K562 (cell line): Measurements from ENCODE around the gene TRPV6. TPM values are rescaled to one million over a fixed set of nuclear protein-coding genes. Genes with fewer than 3 reads are reported as not detected.

Source experiments
- ATAC-seq: fragments of 200-7000 bp; cut with Tn5 transposase; 3 replicates; pipeline ENCODE4 v1.9.1; 2020; ENCODE audit warnings: moderate library complexity
- BruUV-seq: library from RNA; stranded (reverse); fragments of 400-500 nt; replicated peaks from 2 replicates; lab custom pipeline; 2021; lab: Mats Ljungman, UMichigan
- CTCF ChIA-PET: fragments of 300-600 bp; formaldehyde crosslinking; extraction: SDS; loops from one replicate; lab custom pipeline; 2021; ENCODE audit warnings: low intra/inter-chr PET ratio; lab: Yijun Ruan, JAX
- POLR2A ChIA-PET: fragments of 300-600, 350-650 bp; sonication (Branson Sonifier 250); formaldehyde crosslinking; extraction: SDS; loops from one replicate; lab custom pipeline; 2021; ENCODE audit warnings: antibody characterized with exemption, inconsistent platforms; lab: Yijun Ruan, JAX
- DNase-seq, 4 experiments: peaks; one replicate each; pipeline versions ENCODE4 v3.0.0 to v3.0.0-alpha.2; 2011 to 2018; ENCODE audit warnings: low spot score in 3 of 4, mixed read lengths in 3 of 4; ENCODE audit errors: extremely low read depth in 1 of 4
- FAIRE-seq: peaks from 2 replicates; lab custom pipeline; 2011; peaks lifted over from hg19 to GRCh38; lab: Jason Lieb, UNC
- H2AFZ ChIP-seq: 2 replicates; pipeline ENCODE4 v1.6.0; 2011; ENCODE audit warnings: low read depth, low read length, control low read depth, inconsistent platforms
- H3K27ac ChIP-seq: fragments of 200-600 bp; 3 replicates; pipeline ENCODE4 v1.8.0; 2011; ENCODE audit warnings: low read depth, mild to moderate bottlenecking, control low read depth, inconsistent platforms, low read length, moderate library complexity, mixed read lengths; ENCODE audit errors: extremely low read depth
- H3K27me3 ChIP-seq, 2 experiments: fragments of 300-600 bp in 1 of 2; 2 replicates in 1 of 2; 3 replicates in 1 of 2; pipeline versions ENCODE4 v1.6.0 to v1.8.0; 2011; ENCODE audit warnings: inconsistent platforms in 2 of 2, low read length in 2 of 2, mild to moderate bottlenecking in 1 of 2, mixed read lengths in 1 of 2, moderate library complexity in 1 of 2; ENCODE audit not compliant: control insufficient read depth in 2 of 2, insufficient read depth in 2 of 2
- H3K36me3 ChIP-seq: fragments of 300-600 bp; 3 replicates; pipeline ENCODE4 v1.8.0; 2011; ENCODE audit warnings: mild to moderate bottlenecking, low read length, inconsistent platforms; ENCODE audit not compliant: control insufficient read depth, insufficient read depth
- H3K4me1 ChIP-seq, 2 experiments: fragments of 200-600 bp in 1 of 2; replicated peaks in 1 of 2; 2 replicates in 1 of 2; 3 replicates in 1 of 2; pipeline versions ENCODE4 v1.5.1 to v1.8.0; 2011; ENCODE audit warnings: inconsistent platforms in 2 of 2, low read length in 2 of 2, mild to moderate bottlenecking in 1 of 2, mixed read lengths in 1 of 2, moderate library complexity in 1 of 2; ENCODE audit not compliant: control insufficient read depth in 2 of 2, insufficient read depth in 2 of 2
- H3K4me2 ChIP-seq: 2 replicates; pipeline ENCODE4 v1.6.1; 2011; ENCODE audit warnings: low read length, control low read depth, inconsistent platforms, mixed read lengths; ENCODE audit not compliant: insufficient read depth
- H3K4me3 ChIP-seq: fragments of 200-600 bp; sonication (generic), shearing (Covaris generic); 2 replicates; pipeline ENCODE4 v1.5.1; 2016; ENCODE audit warnings: control low read depth, inconsistent platforms
- H3K79me2 ChIP-seq: fragments of 200-600 bp; 3 replicates; pipeline ENCODE4 v1.8.0; 2011; ENCODE audit warnings: low read length, inconsistent platforms; ENCODE audit not compliant: control insufficient read depth, insufficient read depth
- H3K9ac ChIP-seq, 2 experiments: 2 replicates each; pipeline versions ENCODE4 v1.6.0 to v1.6.1; 2011; ENCODE audit warnings: low read depth in 2 of 2, low read length in 2 of 2, control low read depth in 1 of 2, inconsistent platforms in 1 of 2, mild to moderate bottlenecking in 1 of 2, mixed read lengths in 1 of 2; ENCODE audit not compliant: insufficient read depth in 1 of 2
- H3K9me1 ChIP-seq: one replicate; pipeline ENCODE4 v1.6.0; 2011; ENCODE audit warnings: inconsistent platforms, mild to moderate bottlenecking, low read length, moderate library complexity; ENCODE audit not compliant: control insufficient read depth, insufficient read depth
- H3K9me3 ChIP-seq: replicated peaks from 2 replicates; pipeline ENCODE4 v1.5.1; 2011; ENCODE audit warnings: low read depth, low read length, inconsistent platforms; ENCODE audit not compliant: control insufficient read depth, insufficient read depth
- H4K20me1 ChIP-seq: replicated peaks from 2 replicates; pipeline ENCODE4 v1.6.1; 2011; ENCODE audit warnings: low read length, inconsistent platforms, mixed read lengths; ENCODE audit not compliant: control insufficient read depth, insufficient read depth
- JUNB ChIP-seq: fragments of 450-650 bp; formaldehyde crosslinking; conservative IDR thresholded peaks from 2 replicates; pipeline ENCODE4 v1.4.0; 2020; ENCODE audit warnings: mild to moderate bottlenecking
- KLF13 ChIP-seq: fragments of 450-650 bp; IDR thresholded peaks from 2 replicates; pipeline ENCODE4 v1.6.1; 2016; ENCODE audit warnings: missing genetic modification characterization, low read depth, mild to moderate bottlenecking, missing compliant biosample characterization, moderate library complexity, borderline replicate concordance
- MBD1 ChIP-seq: fragments of 250-450 bp; sonication (Bioruptor Pico); IDR thresholded peaks from 2 replicates; pipeline ENCODE4 v1.8.0; 2022; ENCODE audit warnings: inconsistent platforms
- RBFOX2 ChIP-seq: fragments of 200-400 bp; formaldehyde crosslinking; IDR thresholded peaks from 2 replicates; pipeline ENCODE4 v1.6.1; 2017; ENCODE audit warnings: low read depth, mild to moderate bottlenecking, low read length, moderate library complexity
- RHOXF2B ChIP-seq: fragments of 250-450 bp; sonication (Bioruptor Pico); conservative IDR thresholded peaks from 2 replicates; pipeline ENCODE4 v1.5.1; 2021
- WGBS: fragments of 100-300 bp; shearing (Covaris generic); methylation state at CpG from one replicate; pipeline ENCODE4 v1.1.6; 2016; ENCODE audit warnings: low coverage, mixed read lengths; ENCODE audit not compliant: insufficient coverage; ENCODE audit errors: missing lambda C conversion rate; 5-methylcytosine and 5-hydroxymethylcytosine counted together
- in situ Hi-C: fragments of 300-500 bp; cut with MboI; formaldehyde crosslinking; loops from 4 replicates; pipeline ENCODE4 v1.15.0; 2018; ENCODE audit warnings: inconsistent platforms, mixed read lengths
- intact Hi-C: fragments of 100-400 bp; cut with micrococcal nuclease; formaldehyde crosslinking; loops from 2 replicates; pipeline ENCODE4 v1.14.2; 2022
- polyA plus RNA-seq, 8 experiments: library from polyadenylated mRNA; depleted of rRNA in 4 of 8; stranded (reverse) in 5 of 8; unstranded in 3 of 8; fragments of >200 nt; fragmentation: Nextera tagmentation in 2 of 8; fragmentation: Illumina TruSeq in 1 of 8; extraction: Ambion mirVana in 2 of 8; extraction: Trizol in 1 of 8; gene quantifications; 2 replicates each; pipeline versions ENCODE4 v1.2.1 to v1.2.3, GENCODE V29; 2011 to 2014; ENCODE audit warnings: inconsistent platforms in 1 of 8, missing spikeins in 1 of 8
- total RNA-seq, 7 experiments: library from RNA; depleted of rRNA in 6 of 7; stranded (reverse); fragments of >200 nt in 6 of 7; fragmentation: Illumina TruSeq in 2 of 7; extraction: Trizol in 2 of 7; gene quantifications; 2 replicates each; pipeline versions ENCODE4 v1.2.1 to v1.2.3, GENCODE V29; 2011 to 2021; ENCODE audit warnings: low replicate concordance in 1 of 7

Gene TRPV6
- total and polyA plus RNA-seq, 9 of the 15 experiments (the other 6 are each of a cell fraction or from before 2014, with no cell fraction given): 0.04 to 0.36 (median 0.11) TPM

GRCh38 chr7:142835487-142835886 is 50.1 kb downstream of the TRPV6 start:
- Histone ChIP-seq H4K20me1 (no peaks in the 10 kb centered on the region), H3K36me3 (no peaks in the 10 kb centered on the region), H3K4me3 (no peak overlapping the region), H3K27me3 (no peaks in the 10 kb centered on the region), H3K4me1 (peaks cover 4 to 24% of the 10 kb centered on the region in 2 experiments; a peak in 3 of 5 replicates), H3K79me2 (no peaks in the 10 kb centered on the region), H3K9me3 (no peaks in the 10 kb centered on the region), H3K9ac (no peak overlapping the region), H3K4me2 (no peak overlapping the region), H3K27ac (no peak overlapping the region), H2AFZ (peak overlapping the region; percentile 52; the same call in 1 of the 2 replicates), H3K9me1 (no peaks in the 10 kb centered on the region)
- ChIA-PET POLR2A (no interaction called here), CTCF (no interaction called here)
- no peak for DNase-seq
- in situ Hi-C loops: no loop called here
- BruUV-seq: no TSS peak
- no peak for ATAC-seq
- 32% methylated on average over 3 of the region's 3 CpGs for whole genome bisulfite sequencing
- no peak for FAIRE-seq
- no peak for TF ChIP-seq RHOXF2B (CRISPR knock-in tag)
- no peak for TF ChIP-seq RBFOX2
- TF ChIP-seq MBD1 (CRISPR knock-in tag): no peak
- TF ChIP-seq KLF13 (tag): no peak
- no peak for TF ChIP-seq JUNB (CRISPR knock-in tag)
- intact Hi-C loops: no loop called here
